ENCODE data around the gene CDX1. TPM values are rescaled to one million over a fixed set of nuclear protein-coding genes. Genes with fewer than 3 reads are reported as not detected.

The CDX1 gene
- total RNA-seq, 1 experiment from 2014 or later: 0.22 TPM

DNA sequence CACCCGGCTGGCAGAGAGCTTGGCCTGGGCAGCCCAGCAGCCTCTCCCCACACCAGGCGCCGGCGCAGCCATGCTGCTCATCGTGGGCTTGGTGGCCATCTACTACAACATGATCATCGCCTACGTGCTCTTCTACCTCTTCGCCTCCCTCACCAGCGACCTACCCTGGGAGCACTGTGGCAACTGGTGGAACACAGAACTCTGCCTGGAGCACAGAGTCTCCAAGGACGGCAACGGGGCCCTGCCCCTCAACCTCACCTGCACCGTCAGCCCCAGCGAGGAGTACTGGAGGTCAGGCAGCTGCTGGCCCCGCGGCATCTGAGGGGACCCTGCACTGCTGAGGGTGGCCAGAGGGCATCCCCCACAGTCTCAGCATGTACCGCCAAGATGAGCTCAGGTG is 30.4 kb downstream of the CDX1 start:
- Histone ChIP-seq H2BK15ac (ENCODE audit: low read depth, low read length) (no peak overlapping the region), H3K79me1 (ENCODE audit: insufficient read depth, low read depth, low read length, poor library complexity, severe bottlenecking) (no peaks in the 10 kb centered on the region), H3K23ac (ENCODE audit: insufficient read length, low read depth, low read length) (no peak overlapping the region), H2AK5ac (ENCODE audit: insufficient read length, low read length) (no peak overlapping the region), H3K56ac (ENCODE audit: insufficient read length, low read depth, low read length) (no peak overlapping the region), H3K14ac (ENCODE audit: insufficient read depth, low read length) (no peak overlapping the region), H3T11ph (ENCODE audit: low read length) (no peak overlapping the region), H2BK12ac (ENCODE audit: insufficient read length, low read depth, low read length) (no peak overlapping the region), H3K18ac (ENCODE audit: insufficient read length, low read depth, low read length) (no peak overlapping the region), H3K23me2 (ENCODE audit: insufficient read length, low read depth, low read length, poor library complexity, severe bottlenecking) (no peaks in the 10 kb centered on the region), H3K4me2 (ENCODE audit: insufficient read depth, insufficient read length, low read length) (no peak overlapping the region), H2BK120ac (ENCODE audit: low read depth, low read length, poor library complexity, severe bottlenecking) (no peak overlapping the region), H3K9ac (ENCODE audit: extremely low read depth, insufficient read length, low read length) (no peak overlapping the region), H3K9me3 (ENCODE audit: control insufficient read depth, low read depth, low read length) (no peaks in the 10 kb centered on the region), H3K79me2 (ENCODE audit: insufficient read depth, low read length) (no peaks in the 10 kb centered on the region), H4K91ac (ENCODE audit: insufficient read length, low read depth, low read length) (no peak overlapping the region), H4K20me1 (ENCODE audit: control insufficient read depth, insufficient read depth, insufficient read length) (no peaks in the 10 kb centered on the region), H3K27ac (ENCODE audit: insufficient read length, low read depth, low read length) (no peak overlapping the region), H3K4me1 (ENCODE audit: insufficient read depth, low read length) (no peaks in the 10 kb centered on the region), H2AFZ (ENCODE audit: low read length) (no peak overlapping the region), H2BK5ac (ENCODE audit: insufficient read length, low read length) (no peak overlapping the region), H2BK20ac (ENCODE audit: low read depth, low read length, poor library complexity, severe bottlenecking) (no peak overlapping the region), H3K27me3 (ENCODE audit: insufficient read depth, low read length) (peaks cover 3% of the 10 kb centered on the region; the same call in 1 of the 2 replicates), H4K8ac (replicated peaks; ENCODE audit: insufficient read length, low read depth, low read length) (no peak overlapping the region), H3K4ac (ENCODE audit: low read depth, low read length) (no peak overlapping the region), H4K5ac (ENCODE audit: insufficient read length, low read depth, low read length) (no peak overlapping the region)
- H3K27ac Mint-ChIP-seq: no peak overlapping the region
- DNase-seq: no peak
- no peaks in the 10 kb centered on the region; a peak in 1 of 5 replicates for H3K9me3 Mint-ChIP-seq
- H3K27me3 Mint-ChIP-seq (ENCODE audit: low read depth): peaks cover 79% of the 10 kb centered on the region
- H3K4me3 Mint-ChIP-seq: no peak overlapping the region
- no peaks in the 10 kb centered on the region; a peak in 2 of 4 replicates for H3K4me1 Mint-ChIP-seq
- no peaks in the 10 kb centered on the region for H3K36me3 Mint-ChIP-seq (ENCODE audit: insufficient read depth in 1 of 3, low read depth in 3 of 3)
- WGBS (ENCODE audit: extremely low coverage, insufficient read length, low lambda C conversion rate): no CpG with 5 or more reads among the region's 16 CpGs
- TF ChIP-seq, protein P1, sequence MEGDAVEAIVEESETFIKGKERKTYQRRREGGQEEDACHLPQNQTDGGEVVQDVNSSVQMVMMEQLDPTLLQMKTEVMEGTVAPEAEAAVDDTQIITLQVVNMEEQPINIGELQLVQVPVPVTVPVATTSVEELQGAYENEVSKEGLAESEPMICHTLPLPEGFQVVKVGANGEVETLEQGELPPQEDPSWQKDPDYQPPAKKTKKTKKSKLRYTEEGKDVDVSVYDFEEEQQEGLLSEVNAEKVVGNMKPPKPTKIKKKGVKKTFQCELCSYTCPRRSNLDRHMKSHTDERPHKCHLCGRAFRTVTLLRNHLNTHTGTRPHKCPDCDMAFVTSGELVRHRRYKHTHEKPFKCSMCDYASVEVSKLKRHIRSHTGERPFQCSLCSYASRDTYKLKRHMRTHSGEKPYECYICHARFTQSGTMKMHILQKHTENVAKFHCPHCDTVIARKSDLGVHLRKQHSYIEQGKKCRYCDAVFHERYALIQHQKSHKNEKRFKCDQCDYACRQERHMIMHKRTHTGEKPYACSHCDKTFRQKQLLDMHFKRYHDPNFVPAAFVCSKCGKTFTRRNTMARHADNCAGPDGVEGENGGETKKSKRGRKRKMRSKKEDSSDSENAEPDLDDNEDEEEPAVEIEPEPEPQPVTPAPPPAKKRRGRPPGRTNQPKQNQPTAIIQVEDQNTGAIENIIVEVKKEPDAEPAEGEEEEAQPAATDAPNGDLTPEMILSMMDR (conservative IDR thresholded peaks at IDR 0.05): no peak

Data from H9 (cell line).